ENCODE data around the gene KRT222. TPM values are rescaled to one million over a fixed set of nuclear protein-coding genes. Genes with fewer than 3 reads are reported as not detected.

KRT222 gene
- total RNA-seq, 1 donor from 2014 or later = not detected

- Mint-ChIP-seq H3K4me1 (ENCODE audit: low read depth) (no peaks in the 10 kb centered on the region), H3K9me3 (ENCODE audit: low read depth) (no peaks in the 10 kb centered on the region), H3K27me3 (ENCODE audit: low read depth) (peaks cover 5% of the 10 kb centered on the region), H3K27ac (ENCODE audit: unreplicated experiment) (no peak overlapping the region), H3K4me3 (ENCODE audit: unreplicated experiment) (no peak overlapping the region), H3K36me3 (ENCODE audit: low read depth) (peaks cover 6% of the 10 kb centered on the region)
- DNase-seq (ENCODE audit: low spot score) = no peak
- no peak for TF ChIP-seq CTCF (IDR thresholded peaks at IDR 0.05)
Measured at GRCh38 chr17:40623419-40624210, 41.4 kb downstream of the KRT222 start.

- no peak for TF ChIP-seq CTCF (IDR thresholded peaks at IDR 0.05)
- no peak for DNase-seq (ENCODE audit: low spot score)
- Mint-ChIP-seq H3K36me3 (ENCODE audit: low read depth) (no peaks in the 10 kb centered on the region), H3K4me1 (ENCODE audit: low read depth) (no peaks in the 10 kb centered on the region), H3K27me3 (ENCODE audit: low read depth) (peaks cover 6% of the 10 kb centered on the region), H3K27ac (ENCODE audit: unreplicated experiment) (no peak overlapping the region), H3K4me3 (ENCODE audit: unreplicated experiment) (no peak overlapping the region), H3K9me3 (ENCODE audit: low read depth) (no peaks in the 10 kb centered on the region)
Measured at GRCh38 chr17:40622509-40622928, 42.5 kb downstream of the KRT222 start.

GRCh38 chr17:40621578-40621977 lies 43.4 kb downstream of the KRT222 start:
- Mint-ChIP-seq H3K9me3 (ENCODE audit: low read depth) (no peaks in the 10 kb centered on the region), H3K4me3 (ENCODE audit: unreplicated experiment) (no peak overlapping the region), H3K27ac (ENCODE audit: unreplicated experiment) (no peak overlapping the region), H3K36me3 (ENCODE audit: low read depth) (no peaks in the 10 kb centered on the region), H3K27me3 (ENCODE audit: low read depth) (peaks cover 15% of the 10 kb centered on the region), H3K4me1 (ENCODE audit: low read depth) (no peaks in the 10 kb centered on the region)
- no peak for TF ChIP-seq CTCF (IDR thresholded peaks at IDR 0.05)
- DNase-seq (ENCODE audit: low spot score) = no peak

GRCh38 chr17:40621019-40621418 lies 44.0 kb downstream of the KRT222 start:
- no peak overlapping the region for H3K4me3 Mint-ChIP-seq (ENCODE audit: unreplicated experiment)
- no peaks in the 10 kb centered on the region for H3K36me3 Mint-ChIP-seq (ENCODE audit: low read depth)
- no peaks in the 10 kb centered on the region for H3K9me3 Mint-ChIP-seq (ENCODE audit: low read depth)

More at GRCh38 chr17:40621019-40621418, 44.0 kb downstream of the KRT222 start:
- Mint-ChIP-seq H3K4me1 (ENCODE audit: low read depth) (no peaks in the 10 kb centered on the region), H3K27me3 (ENCODE audit: low read depth) (peaks cover 20% of the 10 kb centered on the region), H3K27ac (ENCODE audit: unreplicated experiment) (no peak overlapping the region)
- no peak for DNase-seq (ENCODE audit: low spot score)
- TF ChIP-seq CTCF (IDR thresholded peaks at IDR 0.05) = no peak

Data from chondrocyte (in vitro differentiated cells).